Mesendoderm (in vitro differentiated cells): ENCODE results near the gene IL17B.

Source experiments
- DNase-seq: peaks from one replicate; pipeline ENCODE4 v3.0.0; 2013
- H2AK5ac ChIP-seq: 2 replicates; pipeline ENCODE4 v1.6.1; 2013; ENCODE audit warnings: low read length, inconsistent platforms
- H2BK120ac ChIP-seq: 2 replicates; pipeline ENCODE4 v1.6.1; 2013; ENCODE audit warnings: low read depth, mild to moderate bottlenecking, low read length, moderate library complexity, mixed read lengths
- H2BK15ac ChIP-seq: replicated peaks from 2 replicates; pipeline ENCODE4 v1.6.1; 2013; ENCODE audit warnings: low read depth, mild to moderate bottlenecking, moderate library complexity
- H2BK5ac ChIP-seq: 2 replicates; pipeline ENCODE4 v1.6.1; 2013; ENCODE audit warnings: low read length, inconsistent platforms
- H3K18ac ChIP-seq: 2 replicates; pipeline ENCODE4 v1.6.1; 2013; ENCODE audit warnings: mild to moderate bottlenecking, low read length, mixed read lengths
- H3K23ac ChIP-seq: one replicate; pipeline ENCODE4 v1.6.1; 2013; ENCODE audit warnings: low read length
- H3K27ac ChIP-seq: 2 replicates; pipeline ENCODE4 v1.5.1; 2013; ENCODE audit warnings: low read depth, mild to moderate bottlenecking, inconsistent platforms, low read length, moderate library complexity
- H3K27me3 ChIP-seq: 2 replicates; pipeline ENCODE4 v1.6.1; 2013; ENCODE audit warnings: low read length, control low read depth, mild to moderate bottlenecking, inconsistent platforms; ENCODE audit not compliant: insufficient read depth, poor library complexity
- H3K36me3 ChIP-seq: 2 replicates; pipeline ENCODE4 v1.6.1; 2013; ENCODE audit warnings: low read length, inconsistent platforms; ENCODE audit not compliant: control insufficient read depth, insufficient read depth
- H3K4ac ChIP-seq: one replicate; pipeline ENCODE4 v1.6.1; 2013; ENCODE audit warnings: low read depth, mild to moderate bottlenecking, low read length, moderate library complexity
- H3K4me1 ChIP-seq: 2 replicates; pipeline ENCODE4 v1.6.1; 2013; ENCODE audit warnings: low read depth, low read length, inconsistent platforms; ENCODE audit not compliant: control insufficient read depth
- H3K4me2 ChIP-seq: 2 replicates; pipeline ENCODE4 v1.6.1; 2013; ENCODE audit warnings: low read length
- H3K4me3 ChIP-seq: 2 replicates; pipeline ENCODE4 v1.5.1; 2013; ENCODE audit warnings: mild to moderate bottlenecking, low read length
- H3K56ac ChIP-seq: one replicate; pipeline ENCODE4 v1.6.1; 2013; ENCODE audit warnings: low read length
- H3K79me1 ChIP-seq: 2 replicates; pipeline ENCODE4 v1.6.1; 2013; ENCODE audit warnings: low read length, inconsistent platforms
- H3K79me2 ChIP-seq: 2 replicates; pipeline ENCODE4 v1.6.1; 2013; ENCODE audit warnings: mild to moderate bottlenecking, low read length; ENCODE audit not compliant: control insufficient read depth, insufficient read depth
- H3K9ac ChIP-seq: 2 replicates; pipeline ENCODE4 v1.6.1; 2013; ENCODE audit warnings: low read length, inconsistent platforms
- H4K5ac ChIP-seq: one replicate; pipeline ENCODE4 v1.6.1; 2013; ENCODE audit warnings: low read length
- H4K8ac ChIP-seq: one replicate; pipeline ENCODE4 v1.6.1; 2013; ENCODE audit warnings: low read depth, mild to moderate bottlenecking, control low read depth, low read length, moderate library complexity
- WGBS: extraction: QIAGEN DNeasy Blood & Tissue Kit; methylation state at CpG from one replicate; pipeline ENCODE4 v1.1.7; 2013; ENCODE audit warnings: low lambda C conversion rate, missing lambda C conversion rate; ENCODE audit not compliant: insufficient coverage; ENCODE audit errors: extremely low coverage; 5-methylcytosine and 5-hydroxymethylcytosine counted together

IL17B gene

DNA sequence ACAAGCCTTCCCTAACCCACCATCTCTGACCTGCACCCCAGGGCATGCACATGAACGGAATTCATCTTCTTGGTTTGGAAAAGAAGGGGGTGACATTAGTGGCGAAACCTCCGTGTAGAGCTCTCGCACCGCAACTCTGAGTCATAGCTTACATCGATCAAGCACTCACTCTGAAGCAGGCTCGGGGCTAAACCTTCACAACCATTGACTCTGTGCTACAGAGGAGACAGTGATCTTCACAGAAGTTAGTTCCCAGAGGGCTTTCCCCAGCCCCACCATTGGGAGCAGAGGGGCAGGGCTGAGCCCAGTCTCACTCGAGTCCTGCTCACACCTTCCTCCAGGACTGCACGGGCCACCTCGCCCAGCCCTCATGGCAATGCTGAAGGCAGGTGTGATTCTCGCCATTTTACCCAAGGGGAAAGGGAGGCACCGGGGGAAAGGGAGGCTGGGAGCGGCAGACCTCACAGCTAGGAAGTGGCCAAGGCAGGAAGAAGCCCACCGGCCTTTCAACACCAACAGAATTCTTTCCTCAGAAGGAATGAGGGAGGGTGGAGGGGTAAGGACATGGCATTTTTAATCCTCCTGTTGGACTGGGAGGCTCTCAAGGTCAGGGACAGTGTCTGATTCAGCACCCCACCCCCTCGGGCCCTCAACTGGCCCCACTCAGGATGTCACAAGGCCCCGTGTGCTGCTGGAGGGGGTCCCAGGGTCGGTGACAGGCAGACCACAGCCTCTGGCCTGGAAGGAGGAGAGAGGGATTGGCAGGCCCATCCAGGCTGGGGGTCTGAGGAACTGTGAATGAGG, 25.9 kb upstream of the IL17B start:
- peak; percentile 66 for DNase-seq
- H3K18ac ChIP-seq = no peak overlapping the region
- no peaks in the 10 kb centered on the region for H3K79me1 ChIP-seq
- no peaks in the 10 kb centered on the region for H3K79me2 ChIP-seq
- H3K23ac ChIP-seq = no peak overlapping the region
- H3K56ac ChIP-seq = peak overlapping the region; percentile 77
- H3K36me3 ChIP-seq = no peaks in the 10 kb centered on the region
- no peak overlapping the region for H2BK15ac ChIP-seq
- no peak overlapping the region for H3K4me3 ChIP-seq
- H4K5ac ChIP-seq = no peak overlapping the region
- H3K4me2 ChIP-seq = no peak overlapping the region
- no CpG with 5 or more reads among the region's 17 CpGs for WGBS
- no peak overlapping the region for H4K8ac ChIP-seq
- no peak overlapping the region for H2BK120ac ChIP-seq
- H3K27me3 ChIP-seq = no peaks in the 10 kb centered on the region
- peak overlapping the region; percentile 55 for H2BK5ac ChIP-seq
- H2AK5ac ChIP-seq = peak overlapping the region; percentile 62
- H3K4ac ChIP-seq = no peak overlapping the region
- no peak overlapping the region for H3K27ac ChIP-seq
- peaks cover 12% of the 10 kb centered on the region for H3K4me1 ChIP-seq
- peak overlapping the region; percentile 12 for H3K9ac ChIP-seq

DNA sequence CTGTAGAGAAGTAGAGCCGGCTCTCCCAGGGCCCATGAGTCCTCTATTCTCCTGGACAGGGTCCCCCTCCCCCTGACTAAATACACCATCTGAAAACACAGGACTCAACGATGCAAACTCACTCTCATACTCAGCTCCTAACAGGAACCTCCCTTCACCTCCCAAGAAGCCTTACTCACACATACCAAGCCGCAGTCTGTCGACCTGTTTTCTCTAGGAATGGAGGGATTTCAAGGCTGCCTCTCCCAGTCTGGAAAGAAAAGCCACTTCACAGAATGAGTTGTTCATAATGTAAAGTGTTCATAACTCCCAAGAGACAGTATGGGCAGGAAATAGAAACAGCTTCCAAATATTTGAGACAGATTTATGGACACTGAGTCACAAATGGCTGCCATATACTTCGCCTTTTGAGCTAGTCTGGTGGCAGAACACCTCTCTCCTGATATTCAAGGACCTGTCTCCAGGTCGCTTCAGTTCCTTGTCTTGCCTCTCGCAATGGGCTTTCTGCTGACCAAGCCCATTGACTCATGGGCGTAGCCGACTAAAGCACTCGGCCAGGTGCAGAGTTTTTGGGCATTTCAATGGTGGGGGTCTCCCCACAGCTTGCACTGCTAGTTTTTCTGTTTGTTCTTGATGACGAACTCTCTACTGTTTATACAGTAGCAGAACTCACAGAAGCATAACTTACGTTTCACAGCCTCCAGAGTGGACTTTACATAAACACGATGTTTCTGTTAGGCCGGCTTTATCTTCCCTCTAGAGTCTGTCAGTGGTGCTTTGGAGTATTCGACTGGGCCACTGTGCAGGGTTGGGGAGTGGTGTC, 25.0 kb upstream of the IL17B start:
- Histone ChIP-seq H3K18ac (no peak overlapping the region), H3K4me1 (peaks cover 10% of the 10 kb centered on the region), H3K23ac (no peak overlapping the region), H2BK120ac (no peak overlapping the region), H3K27ac (no peak overlapping the region), H3K9ac (no peak overlapping the region), H3K4me2 (no peak overlapping the region), H4K8ac (no peak overlapping the region), H3K79me1 (no peaks in the 10 kb centered on the region), H3K27me3 (no peaks in the 10 kb centered on the region), H2AK5ac (peak overlapping the region; percentile 43), H3K79me2 (no peaks in the 10 kb centered on the region), H3K56ac (peak overlapping the region; percentile 77), H4K5ac (no peak overlapping the region), H2BK15ac (no peak overlapping the region), H2BK5ac (no peak overlapping the region), H3K4me3 (no peak overlapping the region), H3K36me3 (no peaks in the 10 kb centered on the region), H3K4ac (no peak overlapping the region)
- DNase-seq = peak; percentile 34
- WGBS = no CpG with 5 or more reads among the region's 15 CpGs

DNA sequence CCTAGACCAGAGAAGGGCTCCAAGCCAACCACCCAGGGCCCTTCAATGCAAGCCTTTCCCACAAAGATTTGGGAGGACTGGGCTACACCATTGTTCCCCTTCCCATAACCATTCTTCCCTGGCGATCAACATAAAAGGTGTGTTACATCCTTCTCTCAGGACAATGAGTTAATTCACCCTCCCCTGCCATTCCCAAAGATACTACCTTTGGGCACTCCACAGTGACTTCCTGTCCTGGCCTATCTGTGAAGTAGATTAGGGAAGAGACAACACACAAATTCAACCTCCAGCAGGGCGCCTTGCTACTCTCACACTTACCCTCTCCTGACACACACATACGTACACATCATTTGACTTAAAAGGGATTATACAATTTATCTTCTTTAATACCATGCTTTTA, 23.2 kb upstream of the IL17B start:
- Histone ChIP-seq H2BK15ac (no peak overlapping the region), H3K4me2 (no peak overlapping the region), H3K79me2 (no peaks in the 10 kb centered on the region), H3K18ac (peak overlapping the region; percentile 81), H3K56ac (peak overlapping the region; percentile 68), H2AK5ac (no peak overlapping the region), H3K27me3 (no peaks in the 10 kb centered on the region), H2BK120ac (peak overlapping the region; percentile 2), H3K27ac (peak overlapping the region; percentile 63), H3K79me1 (no peaks in the 10 kb centered on the region), H4K8ac (no peak overlapping the region), H3K4ac (no peak overlapping the region), H3K36me3 (no peaks in the 10 kb centered on the region), H3K4me1 (peaks cover 10% of the 10 kb centered on the region), H2BK5ac (no peak overlapping the region), H3K4me3 (no peak overlapping the region), H3K9ac (no peak overlapping the region), H3K23ac (no peak overlapping the region), H4K5ac (no peak overlapping the region)
- DNase-seq = peak; percentile 94
- WGBS = no CpG with 5 or more reads among the region's 3 CpGs

DNA sequence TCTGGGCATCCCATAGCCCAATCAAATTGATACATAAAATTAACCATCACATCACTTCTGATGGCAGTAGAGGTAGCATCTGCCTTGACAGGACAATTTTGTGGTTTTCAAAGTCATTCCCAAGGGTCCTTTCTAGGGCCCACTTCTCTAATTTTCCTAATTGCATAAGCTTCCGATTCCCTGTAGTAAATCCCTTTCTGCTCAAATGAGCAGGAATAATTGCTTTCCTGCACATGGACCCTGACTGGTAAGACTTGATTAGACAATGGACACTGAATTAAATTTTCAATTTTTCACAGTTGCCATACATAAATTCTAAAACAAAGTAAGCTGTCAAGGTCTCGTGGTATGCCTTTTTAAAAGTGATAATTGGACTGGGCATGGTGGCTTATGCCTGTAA, 22.0 kb upstream of the IL17B start:
- Histone ChIP-seq H4K5ac (no peak overlapping the region), H3K23ac (no peak overlapping the region), H2BK15ac (no peak overlapping the region), H3K4me2 (no peak overlapping the region), H3K4me3 (no peak overlapping the region), H3K79me2 (no peaks in the 10 kb centered on the region), H4K8ac (no peak overlapping the region), H2AK5ac (no peak overlapping the region), H3K27ac (no peak overlapping the region), H3K4me1 (peaks cover 9% of the 10 kb centered on the region), H3K36me3 (no peaks in the 10 kb centered on the region), H2BK5ac (no peak overlapping the region), H2BK120ac (no peak overlapping the region), H3K56ac (no peak overlapping the region), H3K18ac (no peak overlapping the region), H3K79me1 (no peaks in the 10 kb centered on the region), H3K9ac (no peak overlapping the region), H3K4ac (no peak overlapping the region), H3K27me3 (no peaks in the 10 kb centered on the region)
- DNase-seq = no peak
- no CpG with 5 or more reads among the region's 2 CpGs for WGBS

DNA sequence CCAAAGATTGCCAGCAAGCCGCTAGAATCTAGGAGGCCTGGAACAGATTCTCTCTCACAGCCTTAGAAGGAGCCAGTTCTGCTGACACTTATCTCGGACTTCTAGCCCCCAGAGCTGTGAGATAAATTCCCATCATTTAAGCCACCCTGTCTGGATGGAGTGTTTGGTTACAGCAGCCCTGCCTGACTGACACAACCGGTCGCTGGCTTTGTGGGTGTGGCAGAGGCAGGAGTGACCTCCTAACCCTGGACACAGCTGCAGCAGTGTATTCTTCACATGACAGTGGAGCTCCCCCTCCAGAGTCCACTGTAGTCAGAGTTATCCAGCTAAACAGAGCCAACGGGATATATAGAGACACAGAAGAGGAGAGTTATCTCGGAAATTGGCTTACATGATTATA, 21.2 kb upstream of the IL17B start:
- H4K5ac ChIP-seq = no peak overlapping the region
- no peak overlapping the region for H3K4ac ChIP-seq
- H3K4me2 ChIP-seq = no peak overlapping the region
- no peak overlapping the region for H3K27ac ChIP-seq
- H2BK5ac ChIP-seq = no peak overlapping the region
- no peak overlapping the region for H2BK120ac ChIP-seq
- H3K27me3 ChIP-seq = no peaks in the 10 kb centered on the region
- H3K56ac ChIP-seq = peak overlapping the region; percentile 37
- H3K79me2 ChIP-seq = no peaks in the 10 kb centered on the region
- no CpG with 5 or more reads among the region's 6 CpGs for WGBS
- H3K79me1 ChIP-seq = no peaks in the 10 kb centered on the region
- no peak overlapping the region for H3K4me3 ChIP-seq
- H3K4me1 ChIP-seq = peaks cover 9% of the 10 kb centered on the region
- DNase-seq = peak; percentile 68
- H3K23ac ChIP-seq = no peak overlapping the region
- no peak overlapping the region for H3K9ac ChIP-seq
- H4K8ac ChIP-seq = no peak overlapping the region
- no peak overlapping the region for H3K18ac ChIP-seq
- H2AK5ac ChIP-seq = no peak overlapping the region
- H2BK15ac ChIP-seq = peak overlapping the region; percentile 2
- no peaks in the 10 kb centered on the region for H3K36me3 ChIP-seq
